Astrocyte (in vitro differentiated cells and primary cell): ENCODE data around the gene NCOA3. TPM values are rescaled to one million over a fixed set of nuclear protein-coding genes. Genes with fewer than 3 reads are reported as not detected.

Source experiments
- DNase-seq: peaks from one replicate; pipeline ENCODE4 v3.0.0-alpha.2; 2010; ENCODE audit warnings: low read depth
- FAIRE-seq: peaks from 2 replicates; lab custom pipeline; 2011; peaks lifted over from hg19 to GRCh38; lab: Jason Lieb, UNC
- H2AFZ ChIP-seq: 2 replicates; pipeline ENCODE4 v1.6.0; 2012; ENCODE audit warnings: low read depth, low read length, inconsistent platforms
- H3K27ac ChIP-seq: 2 replicates; pipeline ENCODE4 v1.5.1; 2011; ENCODE audit warnings: low read depth, low read length, inconsistent platforms
- H3K27me3 ChIP-seq: 2 replicates; pipeline ENCODE4 v1.6.0; 2011; ENCODE audit warnings: low read length, inconsistent platforms; ENCODE audit not compliant: insufficient read depth
- H3K36me3 ChIP-seq: 2 replicates; pipeline ENCODE4 v1.5.1; 2011; ENCODE audit warnings: low read length, inconsistent platforms; ENCODE audit not compliant: insufficient read depth
- H3K4me1 ChIP-seq: 2 replicates; pipeline ENCODE4 v1.5.1; 2011; ENCODE audit warnings: low read length, inconsistent platforms; ENCODE audit not compliant: insufficient read depth
- H3K4me2 ChIP-seq: 2 replicates; pipeline ENCODE4 v1.6.0; 2012; ENCODE audit warnings: low read length, inconsistent platforms
- H3K4me3 ChIP-seq: 2 replicates; pipeline ENCODE4 v1.5.1; 2011; ENCODE audit warnings: low read depth, mild to moderate bottlenecking, low read length, inconsistent platforms; ENCODE audit not compliant: insufficient read depth
- H3K79me2 ChIP-seq: 2 replicates; pipeline ENCODE4 v1.6.0; 2012; ENCODE audit warnings: mild to moderate bottlenecking, low read length, inconsistent platforms; ENCODE audit not compliant: insufficient read depth
- H3K9ac ChIP-seq: 2 replicates; pipeline ENCODE4 v1.6.0; 2012; ENCODE audit warnings: mild to moderate bottlenecking, low read length, inconsistent platforms
- H3K9me3 ChIP-seq: 2 replicates; pipeline ENCODE4 v1.5.1; 2012; ENCODE audit warnings: low read depth, mild to moderate bottlenecking, low read length, inconsistent platforms; ENCODE audit not compliant: insufficient read depth
- H4K20me1 ChIP-seq: 2 replicates; pipeline ENCODE4 v1.6.0; 2012; ENCODE audit warnings: low read length, inconsistent platforms; ENCODE audit not compliant: insufficient read depth
- H3K27ac Mint-ChIP-seq: one replicate; pipeline ENCODE4 v1.8.0; 2021; ENCODE audit warnings: mild to moderate bottlenecking, mixed read lengths; ENCODE audit not compliant: unreplicated experiment
- H3K27me3 Mint-ChIP-seq: one replicate; pipeline ENCODE4 v1.8.0; 2021; ENCODE audit warnings: low read depth, mixed read lengths; ENCODE audit not compliant: unreplicated experiment
- H3K36me3 Mint-ChIP-seq: one replicate; pipeline ENCODE4 v1.8.0; 2021; ENCODE audit warnings: low read depth, mixed read lengths; ENCODE audit not compliant: unreplicated experiment
- H3K4me1 Mint-ChIP-seq: one replicate; pipeline ENCODE4 v1.8.0; 2021; ENCODE audit warnings: low read depth, mixed read lengths; ENCODE audit not compliant: unreplicated experiment
- H3K4me3 Mint-ChIP-seq: one replicate; pipeline ENCODE4 v1.8.0; 2021; ENCODE audit warnings: mild to moderate bottlenecking, moderate library complexity, mixed read lengths; ENCODE audit not compliant: unreplicated experiment
- H3K9me3 Mint-ChIP-seq: one replicate; pipeline ENCODE4 v1.8.0; 2021; ENCODE audit warnings: mild to moderate bottlenecking, mixed read lengths; ENCODE audit not compliant: unreplicated experiment
- CTCF ChIP-seq: IDR thresholded peaks from 2 replicates; pipeline ENCODE4 v1.5.1; 2011; ENCODE audit warnings: low read depth, mild to moderate bottlenecking, inconsistent platforms, low read length, moderate library complexity; ENCODE audit not compliant: insufficient read depth
- EZH2 ChIP-seq: IDR thresholded peaks from 2 replicates; pipeline ENCODE4 v1.6.1; 2012; ENCODE audit warnings: mild to moderate bottlenecking, low read length, inconsistent platforms; ENCODE audit not compliant: insufficient read depth
- total RNA-seq: library from RNA; stranded (reverse); gene quantifications from 2 replicates; pipeline ENCODE4 v1.2.1, GENCODE V29; 2021

NCOA3 gene
- total RNA-seq, 1 donor from 2014 or later = 30.5 TPM

- H3K4me3 ChIP-seq = no peak overlapping the region
- Mint-ChIP-seq H3K4me3 (no peak overlapping the region), H3K36me3 (peaks cover 22% of the 10 kb centered on the region), H3K27ac (no peak overlapping the region), H3K9me3 (peaks cover 4% of the 10 kb centered on the region), H3K27me3 (no peaks in the 10 kb centered on the region), H3K4me1 (no peaks in the 10 kb centered on the region)
- no peaks in the 10 kb centered on the region for H3K4me1 ChIP-seq
- DNase-seq (no peak), FAIRE-seq (no peak)
- H3K27ac ChIP-seq = no peak overlapping the region
- H2AFZ ChIP-seq = no peak overlapping the region
- peaks cover 38% of the 10 kb centered on the region for H3K36me3 ChIP-seq
- no peak overlapping the region for H3K9ac ChIP-seq
- no peaks in the 10 kb centered on the region for H3K79me2 ChIP-seq
- peaks cover 9% of the 10 kb centered on the region for H4K20me1 ChIP-seq
- TF ChIP-seq CTCF (no peak), EZH2 (no peak)
- no peak overlapping the region for H3K4me2 ChIP-seq
- no peaks in the 10 kb centered on the region for H3K27me3 ChIP-seq
- no peaks in the 10 kb centered on the region for H3K9me3 ChIP-seq
These were observed 146.3 kb downstream of the NCOA3 start for GRCh38 chr20:47647994-47648393.

DNA sequence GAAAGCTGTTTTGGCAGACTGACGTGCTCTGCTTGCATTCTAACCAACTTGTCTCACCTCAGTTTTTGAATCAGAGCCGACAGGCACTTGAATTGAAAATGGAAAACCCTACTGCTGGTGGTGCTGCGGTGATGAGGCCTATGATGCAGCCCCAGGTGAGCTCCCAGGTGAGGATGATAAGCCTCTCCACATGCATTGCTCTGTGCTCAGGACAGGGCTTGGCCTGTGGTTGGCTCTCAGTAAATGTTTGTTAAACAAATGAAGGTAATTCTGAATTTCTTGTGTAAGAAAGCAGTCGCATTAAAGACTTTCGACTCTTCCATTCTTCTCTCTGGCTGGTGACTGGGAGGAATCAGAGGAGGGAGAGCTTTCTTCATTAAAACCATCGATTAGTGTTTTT, 147.3 kb downstream of the NCOA3 start:
- no peak overlapping the region for H3K4me2 ChIP-seq
- TF ChIP-seq CTCF = no peak
- no peak for TF ChIP-seq EZH2
- Mint-ChIP-seq H3K9me3 (peaks cover 4% of the 10 kb centered on the region), H3K4me3 (no peak overlapping the region), H3K27ac (no peak overlapping the region), H3K36me3 (peaks cover 22% of the 10 kb centered on the region), H3K4me1 (no peaks in the 10 kb centered on the region), H3K27me3 (no peaks in the 10 kb centered on the region)
- H3K27me3 ChIP-seq = no peaks in the 10 kb centered on the region
- H3K27ac ChIP-seq = no peak overlapping the region
- H4K20me1 ChIP-seq = peaks cover 9% of the 10 kb centered on the region
- H3K36me3 ChIP-seq = peaks cover 43% of the 10 kb centered on the region
- DNase-seq (no peak), FAIRE-seq (no peak)
- H3K9ac ChIP-seq = no peak overlapping the region
- no peaks in the 10 kb centered on the region for H3K9me3 ChIP-seq
- H3K79me2 ChIP-seq = no peaks in the 10 kb centered on the region
- no peak overlapping the region for H3K4me3 ChIP-seq
- no peaks in the 10 kb centered on the region for H3K4me1 ChIP-seq
- H2AFZ ChIP-seq = no peak overlapping the region

- Histone ChIP-seq H3K9ac (no peak overlapping the region), H3K9me3 (no peaks in the 10 kb centered on the region), H3K27me3 (no peaks in the 10 kb centered on the region), H3K36me3 (peaks cover 49% of the 10 kb centered on the region), H3K4me3 (no peak overlapping the region), H2AFZ (no peak overlapping the region), H3K79me2 (no peaks in the 10 kb centered on the region), H4K20me1 (no peaks in the 10 kb centered on the region), H3K4me2 (no peak overlapping the region), H3K27ac (no peak overlapping the region), H3K4me1 (no peaks in the 10 kb centered on the region)
- Mint-ChIP-seq H3K27me3 (no peaks in the 10 kb centered on the region), H3K4me3 (no peak overlapping the region), H3K36me3 (peaks cover 9% of the 10 kb centered on the region), H3K4me1 (peaks cover 8% of the 10 kb centered on the region), H3K9me3 (no peaks in the 10 kb centered on the region), H3K27ac (no peak overlapping the region)
- DNase-seq (no peak), FAIRE-seq (no peak)
- no peak for TF ChIP-seq EZH2
- no peak for TF ChIP-seq CTCF
These were observed 150.6 kb downstream of the NCOA3 start for GRCh38 chr20:47652301-47652700.
